Endothelial cell of umbilical vein (primary cell): Measurements from ENCODE around the gene NRXN3. TPM values are rescaled to one million over a fixed set of nuclear protein-coding genes. Genes with fewer than 3 reads are reported as not detected.

Source experiments
- BruUV-seq: library from RNA; stranded (reverse); fragments of 400-500 nt; replicated peaks from 2 replicates; lab custom pipeline; 2021; lab: Mats Ljungman, UMichigan
- CTCF ChIA-PET: fragments of 300-600, 350-600 bp; sonication (Branson Sonifier 250); formaldehyde crosslinking; loops from one replicate; lab custom pipeline; 2021; ENCODE audit warnings: antibody characterized with exemption, inconsistent platforms; lab: Charles Lee
- POLR2A ChIA-PET: fragments of 300-600, 350-600 bp; sonication (Branson Sonifier 250); formaldehyde crosslinking; loops from one replicate; lab custom pipeline; 2021; ENCODE audit warnings: antibody characterized with exemption, inconsistent platforms; lab: Charles Lee
- DNase-seq: peaks from one replicate; pipeline ENCODE4 v3.0.0-alpha.2; 2011; ENCODE audit warnings: low read depth, low spot score
- FAIRE-seq: peaks from 2 replicates; lab custom pipeline; 2011; peaks lifted over from hg19 to GRCh38; lab: Jason Lieb, UNC
- H2AFZ ChIP-seq: 2 replicates; pipeline ENCODE4 v1.6.0; 2012; ENCODE audit warnings: low read depth, low read length, control low read depth, inconsistent platforms
- H3K27ac ChIP-seq: 2 replicates; pipeline ENCODE4 v1.5.1; 2011; ENCODE audit warnings: low read depth, mild to moderate bottlenecking, control low read depth, low read length, moderate library complexity; ENCODE audit not compliant: insufficient read depth
- H3K27me3 ChIP-seq, 2 experiments: 2 replicates each; pipeline versions ENCODE4 v1.6.0 to v1.6.1; 2011; ENCODE audit warnings: low read length in 2 of 2, mixed read lengths in 1 of 2; ENCODE audit not compliant: control insufficient read depth in 2 of 2, insufficient read depth in 2 of 2
- H3K36me3 ChIP-seq, 2 experiments: 2 replicates in 1 of 2; 3 replicates in 1 of 2; pipeline ENCODE4 v1.5.1; 2011; ENCODE audit warnings: low read length in 2 of 2, mild to moderate bottlenecking in 1 of 2, moderate library complexity in 1 of 2; ENCODE audit not compliant: control insufficient read depth in 2 of 2, insufficient read depth in 2 of 2; ENCODE audit errors: extremely low read depth in 1 of 2
- H3K4me1 ChIP-seq: 3 replicates; pipeline ENCODE4 v1.5.1; 2011; ENCODE audit warnings: mild to moderate bottlenecking, low read length; ENCODE audit not compliant: control insufficient read depth, insufficient read depth; ENCODE audit errors: extremely low read depth
- H3K4me2 ChIP-seq: 2 replicates; pipeline ENCODE4 v1.6.1; 2011; ENCODE audit warnings: low read length, control low read depth, mixed read lengths; ENCODE audit not compliant: insufficient read depth
- H3K4me3 ChIP-seq, 3 experiments: fragments of 200-600 bp in 1 of 3; sonication (generic), shearing (Covaris generic) in 1 of 3; replicated peaks in 1 of 3; 2 replicates each; pipeline ENCODE4 v1.5.1; 2011 to 2016; ENCODE audit warnings: control low read depth in 3 of 3, low read length in 3 of 3, mild to moderate bottlenecking in 2 of 3, inconsistent platforms in 1 of 3, low read depth in 1 of 3, moderate library complexity in 1 of 3; ENCODE audit not compliant: insufficient read depth in 1 of 3
- H3K79me2 ChIP-seq: 2 replicates; pipeline ENCODE4 v1.6.0; 2012; ENCODE audit warnings: low read length, inconsistent platforms; ENCODE audit not compliant: control insufficient read depth, insufficient read depth
- H3K9ac ChIP-seq: replicated peaks from 2 replicates; pipeline ENCODE3; 2011; ENCODE audit warnings: low read length, control low read depth; ENCODE audit not compliant: insufficient read depth; ENCODE audit errors: extremely low read depth
- H3K9me1 ChIP-seq: replicated peaks from 3 replicates; pipeline ENCODE4 v1.6.0; 2011; ENCODE audit warnings: mild to moderate bottlenecking, low read length; ENCODE audit not compliant: control insufficient read depth, insufficient read depth; ENCODE audit errors: extremely low read depth
- H3K9me3 ChIP-seq: replicated peaks from 2 replicates; pipeline ENCODE4 v1.5.1; 2012; ENCODE audit warnings: low read length, inconsistent platforms; ENCODE audit not compliant: control insufficient read depth, insufficient read depth
- H4K20me1 ChIP-seq: replicated peaks from 2 replicates; pipeline ENCODE3; 2011; ENCODE audit warnings: mild to moderate bottlenecking, low read length; ENCODE audit not compliant: control insufficient read depth, insufficient read depth; ENCODE audit errors: extremely low read depth
- EZH2 ChIP-seq: IDR thresholded peaks from 2 replicates; pipeline ENCODE4 v1.6.1; 2012; ENCODE audit warnings: borderline replicate concordance, low read depth, mild to moderate bottlenecking, moderate library complexity, low read length, inconsistent platforms; ENCODE audit not compliant: severe bottlenecking
- FOS ChIP-seq: IDR thresholded peaks from 2 replicates; pipeline ENCODE4 v1.6.1; 2011; ENCODE audit warnings: mild to moderate bottlenecking, low read length, moderate library complexity, borderline replicate concordance; ENCODE audit not compliant: insufficient read depth
- GATA2 ChIP-seq: IDR thresholded peaks from 2 replicates; pipeline ENCODE4 v1.7.0; 2011; ENCODE audit warnings: low read depth, mild to moderate bottlenecking, moderate library complexity, mixed read lengths, low read length; ENCODE audit not compliant: insufficient read length, insufficient read depth
- JUN ChIP-seq: IDR thresholded peaks from 2 replicates; pipeline ENCODE4 v1.6.1; 2011; ENCODE audit warnings: borderline replicate concordance, low read depth; ENCODE audit not compliant: insufficient read length, insufficient read depth
- MYC ChIP-seq: IDR thresholded peaks from one replicate; pipeline ENCODE4 v1.6.1; 2011; ENCODE audit warnings: mild to moderate bottlenecking, low read depth, low read length
- POLR2A ChIP-seq: IDR thresholded peaks from 2 replicates; pipeline ENCODE4 v1.6.1; 2012; ENCODE audit warnings: low read depth, mild to moderate bottlenecking, control low read depth, low read length
- POLR2AphosphoS5 ChIP-seq: IDR thresholded peaks from 2 replicates; pipeline ENCODE4 v1.6.1; 2012; ENCODE audit warnings: low read depth, mild to moderate bottlenecking, control low read depth, low read length, moderate library complexity; ENCODE audit not compliant: insufficient read depth
- dilution Hi-C: fragments of 300-500 bp; cut with MboI; formaldehyde crosslinking; loops from one replicate; pipeline ENCODE4 v1.15.0; 2019; ENCODE audit warnings: low sequenced_read_pairs; ENCODE audit not compliant: extremely low pct_ligation_motif_present
- intact Hi-C: fragments of 100-400 bp; cut with micrococcal nuclease; formaldehyde crosslinking; loops from one replicate; pipeline ENCODE4 v1.10.0; 2022
- polyA plus RNA-seq, 4 experiments: library from polyadenylated mRNA; depleted of rRNA in 3 of 4; stranded (reverse) in 3 of 4; unstranded in 1 of 4; fragments of >200 nt; gene quantifications; 2 replicates each; pipeline versions ENCODE4 v1.2.1 to v1.2.3, GENCODE V29; 2011 to 2012; ENCODE audit warnings: missing spikeins in 1 of 4
- total RNA-seq: library from RNA; stranded (reverse); gene quantifications from 2 replicates; pipeline ENCODE4 v1.2.3, GENCODE V29; 2021
- TF ChIP-seq, protein P1 (sequence below), 2 donors: IDR thresholded peaks; 1 replicate in 1 of 2; 2 replicates in 1 of 2; pipeline ENCODE4 v1.5.1; 2011; ENCODE audit warnings: low read length in 2 of 2, mild to moderate bottlenecking in 2 of 2, moderate library complexity in 2 of 2, control low read depth in 1 of 2, inconsistent platforms in 1 of 2, low read depth in 1 of 2; ENCODE audit not compliant: insufficient read depth in 1 of 2; ENCODE audit errors: extremely low read depth in 1 of 2
- TF ChIP-seq, protein P2 (sequence below): IDR thresholded peaks from 2 replicates; pipeline ENCODE4 v1.6.1; 2011; ENCODE audit not compliant: insufficient read depth, insufficient read length

NRXN3 gene
- total and polyA plus RNA-seq, 2 donors (not counting 3 experiments of a cell fraction or from before 2014, with no cell fraction given) = 0.72 to 4.2 TPM

DNA sequence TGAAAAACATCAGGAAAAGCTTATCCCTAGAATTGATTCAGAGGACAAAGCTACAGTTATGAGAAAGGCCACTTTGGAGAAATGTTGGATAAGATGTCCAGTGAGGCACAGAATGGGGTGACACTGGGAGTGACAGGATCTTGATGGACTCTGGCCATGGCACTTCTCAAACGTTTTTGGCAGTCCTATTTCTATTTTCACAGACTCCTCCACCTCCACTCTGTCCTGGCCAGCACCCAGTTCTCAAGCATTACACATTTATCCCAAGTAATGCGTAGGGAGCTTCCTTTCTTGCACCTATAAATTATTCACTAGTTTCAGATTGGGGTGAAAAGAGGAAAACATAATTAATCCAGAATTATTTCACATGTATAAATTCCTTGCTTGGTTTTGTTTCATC is 727.3 kb downstream of the NRXN3 start:
- Histone ChIP-seq H3K4me1 (no peaks in the 10 kb centered on the region), H4K20me1 (no peaks in the 10 kb centered on the region), H3K4me3 (no peak overlapping the region), H3K27me3 (peaks cover 3 to 13% of the 10 kb centered on the region in 2 experiments), H3K36me3 (no peaks in the 10 kb centered on the region), H3K27ac (no peak overlapping the region), H3K9me1 (no peaks in the 10 kb centered on the region), H3K9ac (no peak overlapping the region), H3K9me3 (no peaks in the 10 kb centered on the region), H2AFZ (no peak overlapping the region), H3K4me2 (no peak overlapping the region), H3K79me2 (no peaks in the 10 kb centered on the region)
- no peak for TF ChIP-seq POLR2AphosphoS5
- TF ChIP-seq FOS = no peak
- no peak for TF ChIP-seq EZH2
- no peak for TF ChIP-seq JUN
- TF ChIP-seq MYC = no peak
- TF ChIP-seq GATA2 = no peak
- no peak for TF ChIP-seq POLR2A
- TF ChIP-seq, protein P1, sequence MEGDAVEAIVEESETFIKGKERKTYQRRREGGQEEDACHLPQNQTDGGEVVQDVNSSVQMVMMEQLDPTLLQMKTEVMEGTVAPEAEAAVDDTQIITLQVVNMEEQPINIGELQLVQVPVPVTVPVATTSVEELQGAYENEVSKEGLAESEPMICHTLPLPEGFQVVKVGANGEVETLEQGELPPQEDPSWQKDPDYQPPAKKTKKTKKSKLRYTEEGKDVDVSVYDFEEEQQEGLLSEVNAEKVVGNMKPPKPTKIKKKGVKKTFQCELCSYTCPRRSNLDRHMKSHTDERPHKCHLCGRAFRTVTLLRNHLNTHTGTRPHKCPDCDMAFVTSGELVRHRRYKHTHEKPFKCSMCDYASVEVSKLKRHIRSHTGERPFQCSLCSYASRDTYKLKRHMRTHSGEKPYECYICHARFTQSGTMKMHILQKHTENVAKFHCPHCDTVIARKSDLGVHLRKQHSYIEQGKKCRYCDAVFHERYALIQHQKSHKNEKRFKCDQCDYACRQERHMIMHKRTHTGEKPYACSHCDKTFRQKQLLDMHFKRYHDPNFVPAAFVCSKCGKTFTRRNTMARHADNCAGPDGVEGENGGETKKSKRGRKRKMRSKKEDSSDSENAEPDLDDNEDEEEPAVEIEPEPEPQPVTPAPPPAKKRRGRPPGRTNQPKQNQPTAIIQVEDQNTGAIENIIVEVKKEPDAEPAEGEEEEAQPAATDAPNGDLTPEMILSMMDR (IDR thresholded peaks at IDR 0.05; ENCODE audit: extremely low read depth in 1 of 2, insufficient read depth in 1 of 2, low read depth in 1 of 2, low read length in 2 of 2) = no peak
- TF ChIP-seq, protein P2, sequence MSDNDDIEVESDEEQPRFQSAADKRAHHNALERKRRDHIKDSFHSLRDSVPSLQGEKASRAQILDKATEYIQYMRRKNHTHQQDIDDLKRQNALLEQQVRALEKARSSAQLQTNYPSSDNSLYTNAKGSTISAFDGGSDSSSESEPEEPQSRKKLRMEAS = no peak
- FAIRE-seq = no peak
- CTCF ChIA-PET = interaction anchor here (0.6 kb wide), 1 partner anchor 36 kb away, joined by 3 read pairs; no protein-coding TSS in a partner anchor
- no TSS peak for BruUV-seq
- no peak for DNase-seq
- POLR2A ChIA-PET = no interaction called here
- intact Hi-C loops = no loop called here
- dilution Hi-C loops = no loop called here
